ENCODE measurements around the gene PTPRJ.
"Not testable (repeated sequence)": the region's sequence is repeated elsewhere in the genome, so short reads cannot be mapped to it uniquely, and the experiment has no call there.

Gene PTPRJ

DNA sequence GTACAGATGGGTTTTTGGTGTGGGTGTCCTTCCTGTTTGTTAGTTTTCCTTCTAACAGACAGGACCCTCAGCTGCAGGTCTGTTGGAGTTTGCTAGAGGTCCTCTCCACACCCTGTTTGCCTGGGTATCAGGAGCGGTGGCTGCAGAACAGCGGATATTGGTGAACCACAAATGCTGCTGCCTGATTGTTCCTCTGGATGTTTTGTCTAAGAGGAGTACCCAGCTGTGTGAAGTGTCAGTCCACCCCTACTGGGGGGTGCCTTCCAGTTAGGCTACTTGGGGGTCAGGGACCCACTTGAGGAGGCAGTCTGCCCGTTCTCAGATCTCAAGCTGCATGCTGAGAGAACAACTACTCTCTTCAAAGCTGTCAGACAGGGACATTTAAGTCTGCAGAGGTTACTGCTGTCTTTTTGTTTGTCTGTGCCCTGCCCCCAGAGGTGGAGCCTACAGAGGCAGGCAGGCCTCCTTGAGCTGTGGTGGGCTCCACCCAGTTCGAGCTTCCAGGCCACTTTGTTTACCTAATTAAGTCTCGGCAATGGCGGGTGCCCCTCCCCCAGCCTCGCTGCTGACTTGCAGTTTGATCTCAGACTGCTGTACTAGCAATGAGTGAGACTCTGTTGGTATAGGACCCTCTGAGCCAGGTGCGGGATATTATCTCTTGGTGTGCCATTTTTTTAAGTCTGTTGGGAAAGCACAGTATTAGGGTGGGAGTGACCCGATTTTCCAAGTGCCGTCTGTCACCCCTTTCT is 210.7 kb downstream of the PTPRJ start:
- H3K9me3 ChIP-seq (ENCODE audit: insufficient read depth, low read depth, low read length), result peaks cover 34% of the 10 kb centered on the region
- not testable (repeated sequence) for H3K36me3 ChIP-seq (ENCODE audit: insufficient read depth, low read length); H3K4me1 ChIP-seq (ENCODE audit: insufficient read depth, low read length); H3K27ac ChIP-seq (ENCODE audit: low read depth, low read length); H3K9ac ChIP-seq (ENCODE audit: low read depth, low read length); H3K27me3 ChIP-seq (ENCODE audit: insufficient read depth, low read length)
- peak overlapping the region; percentile 21; the same call in 1 of the 2 replicates for H3K4me3 ChIP-seq (ENCODE audit: low read length)
- 64% methylated on average over 10 of the region's 10 CpGs for WGBS

DNA sequence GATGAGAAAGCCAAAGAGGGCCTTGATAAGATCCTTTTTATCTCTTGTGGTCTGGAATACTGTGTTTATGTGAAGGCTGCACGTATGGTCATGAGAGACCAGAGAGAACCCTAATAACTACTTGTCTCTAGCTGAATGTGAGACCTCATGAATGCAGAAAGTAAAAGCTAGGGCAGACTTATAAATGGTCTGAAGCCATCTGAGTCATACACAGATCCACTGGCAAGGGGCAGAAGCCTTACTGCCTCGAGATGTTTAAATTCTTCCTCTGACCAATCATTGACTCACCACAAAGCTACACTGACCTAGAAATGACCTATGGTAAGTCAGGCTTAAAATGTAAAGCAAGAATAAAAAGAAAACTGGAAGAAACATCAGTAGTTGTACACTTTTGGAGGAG is 213.5 kb downstream of the PTPRJ start:
- H3K9ac ChIP-seq (ENCODE audit: low read depth, low read length), result no peak overlapping the region
- H3K36me3 ChIP-seq (ENCODE audit: insufficient read depth, low read length), result no peaks in the 10 kb centered on the region
- H3K27me3 ChIP-seq (ENCODE audit: insufficient read depth, low read length), result no peaks in the 10 kb centered on the region
- 78% methylated on average over 2 of the region's 2 CpGs for WGBS
- H3K4me1 ChIP-seq (ENCODE audit: insufficient read depth, low read length), result no peaks in the 10 kb centered on the region
- no peak overlapping the region for H3K27ac ChIP-seq (ENCODE audit: low read depth, low read length)
- H3K9me3 ChIP-seq (ENCODE audit: insufficient read depth, low read depth, low read length), result peaks cover 60% of the 10 kb centered on the region
- H3K4me3 ChIP-seq (ENCODE audit: low read length), result no peak overlapping the region

DNA sequence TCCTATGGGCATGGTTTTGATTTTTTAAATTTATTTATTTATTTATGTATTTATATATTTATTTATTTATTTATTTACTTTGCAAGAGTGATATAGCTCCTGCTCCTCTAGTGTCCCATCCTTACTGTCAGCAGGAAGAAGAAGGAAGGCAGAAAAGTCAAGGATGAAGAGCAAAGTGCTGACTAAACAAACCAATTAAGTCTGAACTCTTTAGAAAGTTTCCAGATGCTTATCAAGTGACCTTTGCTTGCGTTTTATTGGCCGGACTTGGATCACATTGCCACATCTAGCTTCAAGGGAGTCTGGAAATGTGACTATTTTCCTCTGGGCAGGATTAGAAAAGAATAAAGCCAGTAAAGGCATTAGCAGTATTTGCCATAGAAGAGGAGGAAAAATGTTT is 227.5 kb downstream of the PTPRJ start:
- WGBS, result 79% methylated on average over 2 of the region's 2 CpGs
- H3K36me3 ChIP-seq (ENCODE audit: insufficient read depth, low read length), result no peaks in the 10 kb centered on the region
- H3K27ac ChIP-seq (ENCODE audit: low read depth, low read length), result no peak overlapping the region
- H3K4me3 ChIP-seq (ENCODE audit: low read length), result no peak overlapping the region
- H3K9me3 ChIP-seq (ENCODE audit: insufficient read depth, low read depth, low read length), result peaks cover 80% of the 10 kb centered on the region
- H3K9ac ChIP-seq (ENCODE audit: low read depth, low read length), result no peak overlapping the region
- no peaks in the 10 kb centered on the region for H3K27me3 ChIP-seq (ENCODE audit: insufficient read depth, low read length)
- H3K4me1 ChIP-seq (ENCODE audit: insufficient read depth, low read length), result no peaks in the 10 kb centered on the region

DNA sequence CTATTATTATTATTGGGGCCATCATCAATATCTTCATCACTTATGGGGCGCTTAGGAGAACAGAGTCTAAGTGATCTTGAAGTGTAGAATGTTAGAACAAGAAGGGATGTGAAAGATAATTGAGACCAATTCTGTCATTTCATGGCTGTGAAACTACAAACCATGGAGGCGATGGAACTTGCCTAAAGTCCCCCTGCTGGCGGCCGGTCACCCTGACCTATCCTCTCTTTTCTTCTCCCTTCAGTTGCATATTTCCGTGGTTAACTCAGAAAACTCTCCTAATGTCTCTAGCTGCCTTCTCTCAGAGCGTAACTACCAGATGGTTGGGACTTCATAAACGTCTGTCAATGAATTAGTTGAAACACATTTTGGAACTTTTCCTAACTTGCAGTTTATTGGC is 229.7 kb downstream of the PTPRJ start:
- Histone ChIP-seq H3K9ac (ENCODE audit: low read depth, low read length) (no peak overlapping the region), H3K9me3 (ENCODE audit: insufficient read depth, low read depth, low read length) (peaks cover 87% of the 10 kb centered on the region), H3K27me3 (ENCODE audit: insufficient read depth, low read length) (no peaks in the 10 kb centered on the region), H3K36me3 (ENCODE audit: insufficient read depth, low read length) (no peaks in the 10 kb centered on the region), H3K27ac (ENCODE audit: low read depth, low read length) (no peak overlapping the region), H3K4me1 (ENCODE audit: insufficient read depth, low read length) (no peaks in the 10 kb centered on the region), H3K4me3 (ENCODE audit: low read length) (no peak overlapping the region)
- 50% methylated on average over 7 of the region's 7 CpGs for WGBS

DNA sequence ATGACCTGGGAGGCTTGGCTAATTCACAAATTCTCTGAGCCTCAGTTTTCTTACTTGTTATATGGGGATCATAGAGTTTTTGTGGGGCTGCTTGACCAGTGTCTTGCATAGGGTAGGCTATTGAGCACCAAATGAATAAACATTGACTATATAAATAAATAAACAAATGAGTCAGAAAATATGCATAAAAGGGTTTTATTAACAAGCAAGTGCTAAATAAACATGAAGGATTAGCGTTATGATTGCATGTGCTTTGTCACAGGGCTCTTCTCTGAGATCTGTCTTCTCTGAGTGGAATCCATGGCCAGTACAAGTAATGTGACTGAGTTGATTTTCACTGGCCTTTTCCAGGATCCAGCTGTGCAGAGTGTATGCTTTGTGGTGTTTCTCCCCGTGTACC is 236.2 kb downstream of the PTPRJ start, which contains the start of gene OR4B1:
TSS of gene OR4B1 (plus strand) at position 301 of the 400 bp plus-strand sequence. CDS start at position 301, 0 bp downstream.
- 47% methylated on average over 2 of the region's 2 CpGs for WGBS
- Histone ChIP-seq H3K4me1 (ENCODE audit: insufficient read depth, low read length) (no peaks in the 10 kb centered on the region), H3K27ac (ENCODE audit: low read depth, low read length) (no peak within 1 kb of the TSS), H3K36me3 (ENCODE audit: insufficient read depth, low read length) (no peaks in the 10 kb centered on the region), H3K9ac (ENCODE audit: low read depth, low read length) (no peak within 1 kb of the TSS), H3K9me3 (ENCODE audit: insufficient read depth, low read depth, low read length) (peaks cover 96% of the 10 kb centered on the region), H3K4me3 (ENCODE audit: low read length) (no peak within 1 kb of the TSS), H3K27me3 (ENCODE audit: insufficient read depth, low read length) (no peaks in the 10 kb centered on the region)
